Karpas-422 (cell line): ENCODE data around the gene FIBP. TPM values are rescaled to one million over a fixed set of nuclear protein-coding genes. Genes with fewer than 3 reads are reported as not detected.

Experiments
- DNase-seq: peaks from one replicate; pipeline ENCODE4 v3.0.0-alpha.2; 2015
- H2AFZ ChIP-seq: fragments of 200-600 bp; sonication (generic); 2 replicates; pipeline ENCODE4 v1.6.1; 2014; ENCODE audit warnings: antibody characterized with exemption, low read length, mixed read lengths
- H3K27ac ChIP-seq: fragments of 200-600 bp; sonication (generic); 2 replicates; pipeline ENCODE4 v1.5.1; 2014; ENCODE audit warnings: mild to moderate bottlenecking, low read length, moderate library complexity
- H3K27me3 ChIP-seq: fragments of 200-600 bp; sonication (generic); 2 replicates; pipeline ENCODE4 v1.6.1; 2014; ENCODE audit warnings: low read length, mixed read lengths
- H3K36me3 ChIP-seq: fragments of 200-600 bp; sonication (generic); 2 replicates; pipeline ENCODE4 v1.6.1; 2014; ENCODE audit warnings: low read length, mixed read lengths; ENCODE audit not compliant: insufficient read depth
- H3K4me1 ChIP-seq: fragments of 200-600 bp; sonication (generic); 2 replicates; pipeline ENCODE4 v1.6.1; 2014; ENCODE audit warnings: mild to moderate bottlenecking, low read length, mixed read lengths
- H3K4me2 ChIP-seq: fragments of 200-600 bp; sonication (generic); 2 replicates; pipeline ENCODE4 v1.6.1; 2014; ENCODE audit warnings: low read length, low read depth, mild to moderate bottlenecking; ENCODE audit not compliant: poor library complexity, severe bottlenecking
- H3K4me3 ChIP-seq: fragments of 200-600 bp; sonication (generic); 2 replicates; pipeline ENCODE4 v1.5.1; 2014; ENCODE audit warnings: mild to moderate bottlenecking, antibody characterized with exemption, low read length, mixed read lengths
- H3K79me2 ChIP-seq: fragments of 200-600 bp; sonication (generic); 2 replicates; pipeline ENCODE4 v1.6.1; 2014; ENCODE audit warnings: mild to moderate bottlenecking, low read length, mixed read lengths
- H3K9ac ChIP-seq: fragments of 200-600 bp; sonication (generic); 2 replicates; pipeline ENCODE4 v1.6.0; 2014; ENCODE audit warnings: low read length
- H3K9me2 ChIP-seq: fragments of 200-600 bp; sonication (generic), shearing (Covaris generic); replicated peaks from 2 replicates; pipeline ENCODE4 v1.6.0; 2014; ENCODE audit warnings: mild to moderate bottlenecking, low read length, moderate library complexity; ENCODE audit not compliant: insufficient read depth
- H3K9me3 ChIP-seq: fragments of 300-700, 200-600 bp; sonication (generic); 2 replicates; pipeline ENCODE4 v1.6.1; 2014; ENCODE audit warnings: low read length, mixed read lengths
- H4K20me1 ChIP-seq: fragments of 200-600 bp; sonication (generic); 2 replicates; pipeline ENCODE4 v1.6.1; 2014; ENCODE audit warnings: mild to moderate bottlenecking, antibody characterized with exemption, low read length, low read depth; ENCODE audit not compliant: insufficient read depth
- total RNA-seq: library from RNA; depleted of rRNA; stranded (reverse); fragments of >200 nt; shearing (Covaris generic); gene quantifications from 2 replicates; pipeline ENCODE4 v1.2.3, GENCODE V29; 2014; ENCODE audit warnings: low replicate concordance

The FIBP gene
- total RNA-seq, 1 experiment from 2014 or later = 207 TPM

DNA sequence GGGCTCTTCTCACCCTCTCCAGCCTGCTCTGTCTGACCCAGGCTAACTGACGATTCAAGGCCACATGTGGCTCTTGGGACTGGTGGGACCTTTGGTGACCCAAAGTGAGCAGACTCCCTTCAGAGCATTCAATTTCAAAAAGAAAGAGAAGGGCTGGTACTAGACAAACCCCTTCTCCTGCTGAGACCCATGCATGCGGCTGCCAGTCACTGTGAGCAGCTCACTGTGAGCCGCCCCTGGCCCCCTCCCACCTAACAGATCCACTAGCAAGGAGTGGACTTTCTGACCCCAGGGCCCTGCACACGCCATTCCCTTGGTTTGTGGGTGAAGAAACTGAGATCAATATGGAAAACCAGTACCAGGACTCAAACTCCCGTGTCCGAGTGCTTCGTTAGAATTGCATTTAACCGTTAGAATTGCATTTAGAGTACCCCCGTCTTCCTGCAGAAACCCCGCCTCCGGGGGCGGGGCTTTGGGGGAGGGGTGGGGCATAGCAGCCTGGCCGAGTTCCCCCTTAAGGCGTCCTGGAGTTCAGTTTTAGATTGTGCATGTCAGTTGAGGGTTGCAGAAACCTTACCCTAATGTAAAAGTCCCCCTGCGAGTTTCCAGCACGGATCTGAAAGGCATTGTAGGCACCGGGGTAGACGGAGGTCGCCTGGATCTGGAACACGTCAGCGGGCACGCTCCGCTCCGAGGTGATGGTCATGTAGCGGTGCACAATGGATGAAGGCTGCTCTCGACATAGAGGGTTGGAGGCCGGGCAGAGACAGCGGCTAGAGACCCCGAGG is 20.8 kb downstream of the FIBP start:
- Histone ChIP-seq H3K36me3 (peaks cover 8% of the 10 kb centered on the region), H3K4me2 (no peak overlapping the region), H3K9ac (no peak overlapping the region), H3K27me3 (no peaks in the 10 kb centered on the region), H3K4me1 (peaks cover 9% of the 10 kb centered on the region), H2AFZ (no peak overlapping the region), H3K79me2 (no peaks in the 10 kb centered on the region; the same call in 1 of the 2 replicates), H3K27ac (no peak overlapping the region), H3K9me2 (no peaks in the 10 kb centered on the region), H3K9me3 (no peaks in the 10 kb centered on the region), H3K4me3 (no peak overlapping the region), H4K20me1 (peaks cover 19% of the 10 kb centered on the region)
- peak; percentile 78 for DNase-seq

- Histone ChIP-seq H3K9me2 (no peaks in the 10 kb centered on the region), H3K4me1 (peaks cover 14% of the 10 kb centered on the region), H3K79me2 (peaks cover 7% of the 10 kb centered on the region), H3K27me3 (no peaks in the 10 kb centered on the region), H4K20me1 (peaks cover 19% of the 10 kb centered on the region), H3K4me3 (no peak overlapping the region), H3K9ac (no peak overlapping the region), H3K27ac (no peak overlapping the region), H3K4me2 (no peak overlapping the region), H3K9me3 (no peaks in the 10 kb centered on the region), H2AFZ (no peak overlapping the region), H3K36me3 (peaks cover 16% of the 10 kb centered on the region)
- DNase-seq = no peak
Measured at GRCh38 chr11:65866509-65867283, 21.6 kb downstream of the FIBP start.

DNA sequence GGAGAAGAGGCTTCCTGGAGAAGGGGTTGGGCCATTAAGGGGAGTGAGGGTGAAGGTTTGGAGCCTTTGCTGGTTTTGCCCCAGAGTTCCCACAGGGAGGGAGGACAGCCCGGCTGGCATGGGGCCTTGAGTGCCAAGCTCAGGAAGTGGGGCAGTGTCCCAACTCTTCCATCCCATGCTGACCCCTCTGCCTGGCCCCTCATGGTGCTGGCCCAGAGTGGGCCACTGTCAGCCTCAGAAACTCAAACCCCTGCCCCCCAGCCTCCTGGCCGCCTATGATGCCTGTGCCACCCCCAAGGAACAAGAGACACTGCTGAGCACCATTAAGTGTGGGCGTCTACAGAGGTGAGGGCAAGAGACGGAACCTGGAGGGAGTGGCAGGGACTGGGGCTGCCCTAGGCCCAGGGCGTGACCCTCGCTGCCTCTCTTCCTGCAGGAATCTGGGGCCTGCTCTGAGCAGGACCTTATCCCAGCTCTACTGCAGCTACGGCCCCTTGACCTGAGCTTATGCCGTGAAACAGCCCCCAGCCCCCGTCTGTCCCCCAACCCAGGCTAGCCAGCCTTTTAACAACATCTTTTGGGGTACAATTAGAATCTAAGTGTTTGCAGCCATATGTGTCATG is 22.6 kb downstream of the FIBP start:
- Histone ChIP-seq H3K36me3 (peaks cover 17% of the 10 kb centered on the region), H4K20me1 (peaks cover 19% of the 10 kb centered on the region), H3K4me3 (no peak overlapping the region), H2AFZ (no peak overlapping the region), H3K4me1 (peaks cover 19% of the 10 kb centered on the region), H3K9ac (no peak overlapping the region), H3K79me2 (peaks cover 18% of the 10 kb centered on the region), H3K27ac (no peak overlapping the region), H3K9me3 (no peaks in the 10 kb centered on the region), H3K27me3 (no peaks in the 10 kb centered on the region), H3K4me2 (no peak overlapping the region), H3K9me2 (no peaks in the 10 kb centered on the region)
- DNase-seq = no peak

DNA sequence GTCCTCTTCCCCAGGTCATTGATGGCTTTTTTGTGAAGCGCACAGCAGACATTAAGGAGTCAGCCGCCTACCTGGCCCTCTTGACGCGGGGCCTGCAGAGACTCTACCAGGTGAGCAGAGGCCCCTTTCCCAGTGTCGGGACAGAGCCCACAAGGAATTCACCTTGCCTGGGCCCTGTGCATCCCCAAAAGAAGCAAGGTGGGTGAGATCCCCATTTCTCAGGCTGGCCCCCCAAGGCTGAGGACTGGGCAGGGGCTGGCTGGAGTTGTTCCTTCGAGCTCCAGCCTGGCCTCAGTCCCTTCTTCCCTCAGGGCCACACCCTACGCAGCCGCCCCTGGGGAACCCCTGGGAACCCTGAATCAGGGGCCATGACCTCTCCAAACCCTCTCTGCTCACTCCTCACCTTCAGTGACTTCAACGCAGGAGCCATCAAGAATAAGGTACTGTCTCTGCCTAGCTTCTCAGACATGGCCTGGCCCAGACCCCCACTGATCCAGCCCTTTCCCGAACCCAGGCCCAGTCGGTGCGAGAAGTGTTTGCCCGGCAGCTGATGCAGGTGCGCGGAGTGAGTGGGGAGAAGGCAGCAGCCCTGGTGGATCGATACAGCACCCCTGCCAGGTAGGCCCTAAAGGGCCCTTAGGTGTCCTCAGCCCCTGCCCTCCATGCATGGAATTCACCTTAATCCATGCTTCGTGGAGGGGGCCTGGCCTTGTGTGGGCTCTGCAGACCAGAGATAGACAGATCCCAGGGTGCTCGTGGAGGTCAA is 23.4 kb downstream of the FIBP start:
- H4K20me1 ChIP-seq = peaks cover 19% of the 10 kb centered on the region
- H3K9ac ChIP-seq = no peak overlapping the region
- peaks cover 18% of the 10 kb centered on the region for H3K79me2 ChIP-seq
- peaks cover 22% of the 10 kb centered on the region for H3K4me1 ChIP-seq
- no peak overlapping the region for H3K4me3 ChIP-seq
- no peaks in the 10 kb centered on the region for H3K9me2 ChIP-seq
- DNase-seq = no peak
- H3K36me3 ChIP-seq = peaks cover 17% of the 10 kb centered on the region
- H3K4me2 ChIP-seq = no peak overlapping the region
- H2AFZ ChIP-seq = no peak overlapping the region
- no peak overlapping the region for H3K27ac ChIP-seq
- no peaks in the 10 kb centered on the region for H3K9me3 ChIP-seq
- no peaks in the 10 kb centered on the region for H3K27me3 ChIP-seq

DNA sequence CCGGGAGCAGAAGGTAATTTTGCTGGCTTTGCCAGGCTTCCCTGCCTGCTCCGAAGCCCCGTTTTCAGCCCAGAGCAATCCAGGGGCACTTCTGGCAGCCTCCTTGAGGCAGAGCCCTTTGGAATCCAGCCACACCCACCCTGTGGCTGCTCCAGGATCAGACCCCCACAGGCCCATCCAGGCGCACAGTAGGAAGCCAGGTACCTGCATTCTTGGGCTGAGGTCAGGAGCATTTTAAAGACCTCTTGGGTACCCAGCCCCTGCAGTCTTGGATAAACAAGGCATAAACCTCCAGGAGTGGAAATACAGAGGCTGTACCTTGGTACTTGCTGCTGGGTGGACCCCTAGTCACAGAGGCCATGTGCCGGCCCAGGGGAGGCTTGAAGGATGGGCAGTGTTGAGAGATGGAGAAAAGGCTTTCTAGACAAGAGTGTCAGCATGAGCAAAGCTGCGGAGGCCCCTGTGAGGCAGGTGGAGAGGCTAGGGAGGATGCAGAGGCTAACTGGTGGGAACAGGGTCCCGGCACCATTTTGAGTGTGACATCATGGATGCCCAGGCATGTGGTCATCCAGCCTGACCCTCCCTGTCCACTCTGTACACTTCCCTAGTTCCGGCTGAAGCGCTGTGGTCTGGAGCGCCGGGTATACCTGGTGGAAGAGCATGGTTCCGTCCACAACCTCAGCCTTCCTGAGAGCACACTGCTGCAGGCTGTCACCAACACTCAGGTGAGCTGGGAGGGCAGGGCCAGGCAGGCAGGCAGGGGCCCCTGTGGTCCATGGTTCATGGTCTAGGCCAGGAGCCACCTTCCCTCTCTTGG is 24.2 kb downstream of the FIBP start:
- H2AFZ ChIP-seq = no peak overlapping the region
- no peak overlapping the region for H3K9ac ChIP-seq
- H3K36me3 ChIP-seq = peaks cover 17% of the 10 kb centered on the region

GRCh38 chr11:65862941-65863888 is 25.1 kb downstream of the FIBP start:
- no peaks in the 10 kb centered on the region for H3K9me3 ChIP-seq
- H3K27ac ChIP-seq = no peak overlapping the region
- H3K4me3 ChIP-seq = no peak overlapping the region
- H3K27me3 ChIP-seq = no peaks in the 10 kb centered on the region
- DNase-seq = no peak
- H3K36me3 ChIP-seq = peaks cover 17% of the 10 kb centered on the region
- H3K9ac ChIP-seq = no peak overlapping the region
- H3K9me2 ChIP-seq = no peaks in the 10 kb centered on the region
- peaks cover 18% of the 10 kb centered on the region for H3K79me2 ChIP-seq
- H4K20me1 ChIP-seq = peaks cover 14% of the 10 kb centered on the region
- H3K4me2 ChIP-seq = no peak overlapping the region
- H2AFZ ChIP-seq = no peak overlapping the region
- peaks cover 29% of the 10 kb centered on the region for H3K4me1 ChIP-seq

More for the DNA sequence above, 24.2 kb downstream of the FIBP start:
- peaks cover 19% of the 10 kb centered on the region for H4K20me1 ChIP-seq
- H3K4me1 ChIP-seq = peaks cover 21% of the 10 kb centered on the region
- no peak overlapping the region for H3K4me3 ChIP-seq
- no peaks in the 10 kb centered on the region for H3K9me2 ChIP-seq
- H3K79me2 ChIP-seq = peaks cover 18% of the 10 kb centered on the region
- H3K27me3 ChIP-seq = no peaks in the 10 kb centered on the region
- no peak for DNase-seq
- no peak overlapping the region for H3K27ac ChIP-seq
- no peaks in the 10 kb centered on the region for H3K9me3 ChIP-seq
- H3K4me2 ChIP-seq = no peak overlapping the region
